Germinal center (tissue), 1 donor: ENCODE data around the gene INHBC.
"Not testable (repeated sequence)": the region's sequence is repeated elsewhere in the genome, so short reads cannot be mapped to it uniquely, and the experiment has no call there.

Experiments used
- DNase-seq: peaks from one replicate; pipeline ENCODE4 v3.0.0; 2012; ENCODE audit warnings: mixed read lengths, low spot score

INHBC gene, protein sequence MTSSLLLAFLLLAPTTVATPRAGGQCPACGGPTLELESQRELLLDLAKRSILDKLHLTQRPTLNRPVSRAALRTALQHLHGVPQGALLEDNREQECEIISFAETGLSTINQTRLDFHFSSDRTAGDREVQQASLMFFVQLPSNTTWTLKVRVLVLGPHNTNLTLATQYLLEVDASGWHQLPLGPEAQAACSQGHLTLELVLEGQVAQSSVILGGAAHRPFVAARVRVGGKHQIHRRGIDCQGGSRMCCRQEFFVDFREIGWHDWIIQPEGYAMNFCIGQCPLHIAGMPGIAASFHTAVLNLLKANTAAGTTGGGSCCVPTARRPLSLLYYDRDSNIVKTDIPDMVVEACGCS

DNA sequence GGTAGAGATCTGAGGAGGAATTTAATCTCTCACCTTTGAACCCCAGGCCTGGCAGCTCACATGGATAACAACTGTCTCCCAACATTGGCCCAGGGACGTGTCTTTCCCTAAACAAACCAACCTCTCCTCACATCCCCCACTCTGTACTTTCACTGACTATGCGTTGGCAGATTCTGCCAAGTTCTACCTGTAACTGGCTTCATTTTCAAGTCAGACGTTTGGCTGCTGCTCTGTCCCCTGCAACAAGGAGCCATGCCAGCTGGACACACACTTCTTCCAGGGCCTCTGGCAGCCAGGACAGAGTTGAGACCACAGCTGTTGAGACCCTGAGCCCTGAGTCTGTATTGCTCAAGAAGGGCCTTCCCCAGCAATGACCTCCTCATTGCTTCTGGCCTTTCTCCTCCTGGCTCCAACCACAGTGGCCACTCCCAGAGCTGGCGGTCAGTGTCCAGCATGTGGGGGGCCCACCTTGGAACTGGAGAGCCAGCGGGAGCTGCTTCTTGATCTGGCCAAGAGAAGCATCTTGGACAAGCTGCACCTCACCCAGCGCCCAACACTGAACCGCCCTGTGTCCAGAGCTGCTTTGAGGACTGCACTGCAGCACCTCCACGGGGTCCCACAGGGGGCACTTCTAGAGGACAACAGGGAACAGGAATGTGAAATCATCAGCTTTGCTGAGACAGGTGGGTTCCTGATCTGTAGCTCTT is at the start of gene INHBC:
Gene INHBC, plus strand, starts transcription at position 268 of the 707 bp plus-strand sequence. Its CDS starts 103 bp downstream, at position 371.
- no peak for DNase-seq

DNA sequence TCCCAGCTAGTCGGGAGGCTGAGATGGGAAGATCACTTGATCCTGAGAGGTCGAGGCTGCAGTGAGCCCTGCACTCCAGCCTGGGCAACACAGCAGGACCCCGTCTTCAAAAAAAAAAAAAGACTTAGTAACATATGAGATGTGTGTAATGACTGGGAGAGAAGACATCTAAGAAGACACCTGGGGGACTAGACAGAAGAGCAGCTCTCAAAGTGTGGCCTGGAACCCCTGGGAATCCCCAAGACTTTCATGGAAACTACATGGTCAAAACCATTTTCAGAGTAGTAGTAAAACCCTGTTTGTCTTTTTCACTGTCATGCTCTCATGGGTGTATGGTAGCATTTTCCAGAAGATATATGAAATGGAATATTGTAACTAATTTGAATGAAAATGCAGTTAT is 49.0 kb upstream of the INHBC start:
- DNase-seq: no peak

DNA sequence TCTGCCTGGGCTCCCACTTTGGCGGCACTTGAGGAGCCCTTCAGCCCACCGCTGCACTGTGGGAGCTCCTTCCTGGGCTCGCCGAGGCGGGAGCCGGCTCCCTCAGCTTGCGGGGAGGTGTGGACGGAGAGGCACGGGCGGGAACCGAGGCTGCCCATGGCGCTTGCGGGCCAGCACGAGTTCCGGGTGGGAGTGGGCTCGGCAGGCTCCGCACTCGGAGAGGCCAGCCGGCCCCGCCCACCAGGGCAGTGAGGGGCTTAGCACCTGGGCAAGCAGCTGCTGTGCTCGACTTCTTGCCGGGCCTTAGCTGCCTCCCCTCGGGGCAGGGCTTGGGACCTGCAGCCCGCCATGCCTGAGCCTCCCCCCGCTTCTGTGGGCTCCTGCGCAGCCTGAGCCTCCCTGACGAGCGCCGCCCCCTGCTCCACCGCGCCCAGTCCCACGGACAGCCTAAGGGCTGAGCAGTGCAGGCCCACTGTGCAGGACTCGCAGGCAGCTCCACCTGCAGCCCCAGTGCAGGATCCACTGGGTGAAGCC is 48.3 kb upstream of the INHBC start:
- DNase-seq: no peak

DNA sequence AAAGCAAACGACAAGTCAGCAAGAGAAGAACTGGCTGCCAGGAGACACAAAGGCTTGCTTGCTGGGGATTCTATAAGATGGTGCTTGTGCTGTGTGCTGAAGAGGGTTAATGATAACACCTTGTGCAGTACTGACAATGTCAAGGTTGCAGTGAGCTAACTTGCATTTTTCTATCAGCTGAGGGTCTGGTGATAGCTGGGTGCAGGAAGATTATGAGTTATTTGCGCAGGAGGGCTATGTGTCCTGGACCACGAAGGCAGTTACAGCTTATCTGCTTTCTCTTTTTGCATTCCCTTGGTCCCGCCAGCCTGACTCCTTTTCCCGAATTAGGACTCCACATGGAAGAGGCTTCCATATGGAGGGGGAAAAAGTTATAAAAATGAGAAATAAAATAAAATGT is 46.2 kb upstream of the INHBC start:
- DNase-seq: no peak

DNA sequence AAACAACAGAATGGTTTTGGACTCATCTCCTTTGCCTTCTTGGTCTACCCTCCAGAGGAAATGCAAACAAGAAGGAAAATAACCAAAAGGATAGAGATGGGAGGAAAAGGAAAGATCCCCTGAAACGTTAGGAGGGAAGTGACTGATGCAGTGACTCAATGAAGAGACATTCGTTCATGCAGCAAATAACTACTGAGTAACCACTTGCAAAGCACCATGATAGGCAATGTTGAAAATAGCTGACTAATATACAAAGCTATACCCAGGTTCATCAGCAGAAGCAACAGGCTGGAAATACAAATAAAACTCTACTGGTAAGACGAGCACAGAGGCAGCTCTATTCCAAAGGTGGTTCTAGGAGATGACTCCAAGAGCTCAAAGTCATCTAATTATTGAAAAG is 45.6 kb upstream of the INHBC start:
- no peak for DNase-seq

DNA sequence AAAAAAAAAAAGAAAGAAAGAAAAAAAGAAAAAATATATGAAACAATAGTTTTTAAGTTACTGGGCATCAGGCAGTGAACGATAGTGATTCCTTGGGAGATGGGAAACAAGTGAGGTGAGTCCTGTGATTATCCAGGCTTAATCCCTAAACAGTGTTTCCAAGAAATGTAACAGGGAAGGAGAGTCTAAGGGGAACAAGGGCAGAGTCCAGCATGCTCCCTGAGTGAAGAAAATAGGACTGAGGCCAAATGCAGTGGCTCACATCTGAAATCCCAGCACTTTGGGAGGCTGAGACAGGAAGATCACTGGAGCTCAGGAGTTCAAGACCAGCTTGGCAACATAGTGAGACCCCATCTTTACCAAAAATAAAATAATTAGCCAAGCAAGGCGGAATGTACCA is 44.4 kb upstream of the INHBC start:
- no peak for DNase-seq

DNA sequence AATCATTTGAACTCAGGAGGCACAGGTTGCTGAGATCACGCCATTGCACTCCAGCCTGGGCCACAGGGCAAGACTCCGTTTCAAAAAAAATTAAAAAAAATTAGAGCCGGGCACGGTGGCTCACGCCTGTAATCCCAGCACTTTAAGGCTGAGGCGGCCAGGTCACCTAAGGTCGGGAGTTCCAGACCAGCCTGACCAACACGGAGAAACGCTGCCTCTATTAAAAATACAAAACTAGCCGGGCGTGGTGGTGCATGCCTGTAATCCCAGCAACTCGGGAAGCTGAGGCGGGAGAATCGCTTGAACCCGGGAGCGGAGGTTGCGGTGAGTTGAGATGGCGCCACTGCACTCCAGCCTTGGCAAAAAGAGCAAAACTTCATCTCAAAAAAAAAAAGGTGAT is 39.5 kb upstream of the INHBC start:
- DNase-seq: no peak

DNA sequence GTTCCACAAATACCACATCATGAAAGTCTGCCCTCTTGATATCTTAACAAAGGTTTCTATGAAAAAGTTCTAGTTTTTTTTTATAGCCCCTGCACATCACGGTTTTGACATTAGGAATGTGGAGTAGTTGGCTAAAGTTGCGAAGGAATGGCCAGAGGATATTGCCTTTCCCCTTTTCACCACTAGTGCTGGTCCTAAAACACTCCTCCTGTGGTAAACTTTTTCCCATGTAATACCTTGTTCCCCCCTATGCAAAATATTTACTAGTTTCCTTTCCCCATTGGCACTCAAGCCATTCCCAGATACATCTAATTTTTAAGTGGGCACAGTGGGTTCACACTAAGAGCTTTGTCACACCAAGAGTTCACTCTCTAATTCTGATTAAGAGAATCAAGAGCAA is 37.1 kb upstream of the INHBC start:
- no peak for DNase-seq

DNA sequence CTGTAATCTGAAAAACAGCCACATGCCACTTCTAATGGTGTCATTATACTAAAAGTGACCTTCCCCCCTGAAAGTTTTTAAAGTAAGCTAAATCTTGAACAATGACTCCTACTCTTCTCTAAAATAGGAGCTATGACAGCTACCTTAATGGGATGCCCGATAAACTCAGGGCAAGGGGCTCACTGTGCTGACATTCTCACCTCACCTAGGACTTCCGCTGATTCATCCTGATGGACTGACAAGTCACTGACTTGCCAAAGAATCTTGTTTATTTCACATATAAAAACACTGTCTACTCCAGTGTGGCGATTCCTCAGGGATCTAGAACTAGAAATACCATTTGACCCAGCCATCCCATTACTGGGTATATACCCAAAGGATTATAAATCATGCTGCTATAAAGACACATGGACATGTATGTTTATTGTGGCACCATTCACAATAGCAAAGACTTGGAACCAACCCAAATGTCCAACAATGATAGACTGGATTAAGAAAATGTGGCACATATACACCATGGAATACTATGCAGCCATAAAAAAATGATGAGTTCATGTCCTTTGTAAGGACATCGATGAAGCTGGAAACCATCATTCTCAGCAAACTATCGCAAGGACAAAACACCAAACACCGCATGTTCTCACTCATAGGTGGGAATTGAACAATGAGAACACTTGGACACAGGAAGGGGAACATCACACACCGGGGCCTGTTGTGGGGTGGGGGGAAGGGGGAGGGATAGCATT is 34.7 kb upstream of the INHBC start:
- DNase-seq: not testable (repeated sequence)

DNA sequence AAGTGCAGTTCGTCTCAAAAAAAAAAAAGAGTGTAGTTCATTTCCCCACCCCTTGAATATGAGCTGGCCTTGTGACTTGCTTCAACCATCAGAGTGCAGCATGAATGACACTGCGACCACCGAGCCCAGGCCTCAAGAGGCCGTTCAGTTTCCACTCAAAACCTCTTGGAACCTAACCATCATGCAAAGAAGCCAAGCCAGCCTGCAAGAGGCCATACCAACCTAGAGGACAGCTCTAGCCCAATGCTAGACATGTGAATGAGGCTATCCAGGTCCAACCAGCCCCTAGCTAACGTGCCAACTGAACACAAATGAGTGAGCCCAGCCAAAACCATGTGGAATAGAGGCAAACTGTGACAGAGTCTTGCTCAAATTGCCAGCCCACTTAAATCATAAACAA is 33.4 kb upstream of the INHBC start:
- DNase-seq: no peak

DNA sequence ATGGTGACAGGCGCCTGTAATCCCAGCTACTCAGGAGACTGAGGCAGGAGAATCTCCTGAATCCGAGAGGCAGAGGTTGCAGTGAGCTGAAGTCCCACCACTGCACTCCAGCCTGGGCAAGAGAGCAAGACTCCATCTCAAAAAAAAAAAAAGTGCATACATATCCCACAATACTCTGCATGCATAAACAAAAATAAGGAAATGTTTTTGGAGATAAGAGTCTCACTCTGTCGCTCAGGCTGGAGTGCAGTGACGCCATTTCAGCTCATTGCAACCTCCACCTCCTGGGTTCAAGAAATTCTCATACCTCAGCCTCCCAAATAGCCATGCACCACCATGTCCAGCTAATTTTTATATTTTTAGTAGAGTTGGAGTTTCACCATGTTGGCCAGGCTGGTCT is 32.4 kb upstream of the INHBC start:
- not testable (repeated sequence) for DNase-seq

DNA sequence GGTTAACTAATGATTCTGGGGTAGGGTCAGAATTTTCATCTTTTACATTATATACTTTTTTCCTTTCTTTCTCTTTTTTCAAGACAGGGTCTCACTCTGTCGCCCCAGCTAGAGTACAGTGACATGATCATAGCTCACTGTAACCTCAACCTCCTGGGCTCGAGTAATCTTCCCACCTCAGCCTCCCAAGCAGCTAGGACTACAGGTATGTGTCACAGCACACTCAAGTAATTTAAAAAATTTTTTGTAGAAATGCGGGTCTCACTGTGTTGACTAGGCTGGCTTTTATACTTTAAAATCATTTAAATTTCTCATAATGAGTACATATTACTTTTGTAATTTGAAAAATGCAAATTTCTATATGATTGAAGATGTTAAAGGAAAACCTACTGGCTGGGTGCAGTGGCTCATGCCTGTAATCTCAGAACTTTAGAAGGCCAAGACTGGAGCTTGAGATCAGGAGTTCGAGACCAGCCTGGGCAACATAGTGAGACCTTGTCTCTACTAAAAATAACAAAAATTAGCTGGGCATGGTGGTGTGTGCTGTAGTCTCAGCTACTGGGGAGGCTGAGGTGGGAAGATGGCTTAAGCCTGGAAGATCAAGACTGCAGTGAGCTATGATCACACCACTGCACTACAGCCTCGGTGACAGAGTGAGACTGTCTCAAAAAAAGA is 29.5 kb upstream of the INHBC start:
- no peak for DNase-seq

DNA sequence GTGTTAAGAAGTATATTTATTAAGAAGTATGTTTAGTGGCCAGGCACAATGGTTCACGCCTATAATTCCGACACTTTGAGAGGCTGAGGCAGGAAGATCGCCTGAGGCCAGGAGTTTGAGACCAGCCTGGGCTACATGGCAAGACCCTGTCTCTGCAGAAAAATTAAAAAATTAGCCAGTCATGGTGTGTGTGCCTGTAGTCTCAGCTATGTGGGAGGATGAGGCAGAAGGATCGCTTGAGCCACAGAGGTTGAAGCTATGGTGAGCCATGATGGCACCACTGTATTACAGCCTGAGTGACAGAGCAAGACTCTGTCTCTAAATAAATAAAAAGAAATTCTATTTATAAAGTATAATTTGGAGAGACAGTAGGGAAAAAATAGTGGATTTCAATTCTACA is 24.1 kb upstream of the INHBC start:
- DNase-seq: no peak

DNA sequence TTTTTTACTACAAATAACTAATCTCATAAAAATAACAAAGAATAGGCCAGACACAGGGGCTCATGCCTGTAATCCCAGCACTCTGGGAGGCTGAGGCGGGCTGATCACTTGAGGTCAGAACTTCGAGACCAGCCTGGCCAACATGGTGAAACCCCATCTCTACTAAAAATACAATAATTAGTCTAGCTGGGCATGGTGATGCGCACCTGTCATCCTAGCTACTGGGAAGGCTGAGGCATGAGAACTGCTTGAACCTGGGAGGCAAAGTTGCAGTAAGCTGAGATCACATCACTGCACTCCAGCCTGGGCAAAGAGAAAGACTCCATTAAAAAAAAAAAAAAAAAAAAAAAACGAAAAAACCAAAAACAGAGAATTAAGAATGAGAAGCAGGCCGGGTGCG is 20.4 kb upstream of the INHBC start:
- not testable (repeated sequence) for DNase-seq

DNA sequence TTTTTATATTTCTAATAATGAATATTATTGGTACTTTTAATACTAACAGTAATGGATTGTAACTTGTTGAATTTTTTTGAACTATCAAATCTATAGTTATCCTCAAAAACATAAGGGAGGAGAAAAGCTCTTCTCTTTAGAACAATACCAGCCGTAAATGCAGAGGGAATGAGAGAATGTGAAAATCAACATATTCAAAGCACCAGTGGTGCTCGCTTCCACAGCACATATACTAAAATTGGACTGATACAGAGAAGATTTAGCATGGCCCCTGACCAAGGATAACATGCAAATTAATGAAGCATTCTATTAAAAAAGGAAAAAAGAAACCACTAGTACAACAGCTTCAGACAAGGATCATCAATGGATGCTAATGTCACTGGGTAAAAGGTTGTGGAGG is 19.5 kb upstream of the INHBC start:
- no peak for DNase-seq

DNA sequence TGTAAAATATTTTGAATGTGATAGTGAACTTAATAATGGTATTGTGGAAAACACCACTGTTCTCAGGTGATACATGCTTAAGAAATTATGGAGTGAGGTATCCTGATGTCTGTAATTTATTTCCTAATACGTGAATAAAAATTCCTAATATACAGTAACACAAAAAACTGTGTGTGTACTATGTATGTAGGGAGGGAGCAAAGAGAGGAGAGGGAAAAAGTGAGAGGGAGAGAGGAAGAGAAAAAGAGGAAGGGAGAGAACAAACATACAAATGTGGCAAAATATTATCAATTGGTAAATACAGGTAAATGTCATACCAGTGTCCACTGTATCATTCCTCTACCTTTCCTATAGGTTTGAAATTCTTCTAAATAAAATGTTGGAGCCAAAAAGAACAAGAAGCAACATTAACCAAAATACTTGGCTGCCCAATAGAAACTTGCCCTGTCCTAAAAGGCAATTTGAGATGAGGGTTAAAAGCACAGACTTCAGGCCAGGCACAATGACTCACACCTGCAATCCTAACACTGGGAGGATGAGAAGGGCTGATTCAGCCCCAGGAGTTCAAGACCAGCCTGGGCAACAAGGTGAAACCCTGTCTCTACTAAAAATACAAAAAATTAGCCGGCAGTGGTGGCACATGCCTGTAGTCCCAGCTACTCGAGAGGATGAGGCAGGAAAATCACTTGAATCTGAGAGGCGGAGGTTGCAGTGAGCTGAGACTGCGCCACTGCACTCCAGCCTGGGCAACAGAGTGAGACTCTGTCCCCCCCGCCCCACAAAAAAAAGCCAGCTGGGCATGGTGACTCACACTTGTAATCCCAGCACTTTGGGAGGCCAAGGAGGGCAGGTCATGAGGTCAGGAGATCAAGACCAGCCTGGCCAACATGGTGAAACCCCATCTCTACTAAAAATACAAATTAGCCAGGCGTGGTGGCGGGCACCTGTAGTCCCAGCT is 18.3 kb upstream of the INHBC start:
- DNase-seq: no peak

DNA sequence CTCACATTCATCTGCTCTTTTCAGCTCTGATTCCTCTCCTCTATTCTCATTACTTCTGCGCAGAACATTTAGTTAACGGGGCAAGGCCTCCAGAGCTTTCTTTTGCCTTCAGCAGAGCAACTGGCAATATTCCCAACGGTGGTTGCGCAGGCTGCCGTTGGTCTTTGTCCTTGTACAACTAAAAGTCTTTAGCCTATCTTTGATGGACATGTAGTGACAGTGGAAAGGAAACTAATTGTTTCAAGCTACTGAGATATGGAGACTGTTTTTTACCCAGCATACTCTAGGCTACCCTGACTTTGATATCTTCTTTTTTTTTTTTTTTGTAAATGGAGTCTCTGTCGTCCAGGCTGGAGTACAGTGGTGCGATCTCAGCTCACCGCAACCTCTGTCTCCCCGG is 16.3 kb upstream of the INHBC start:
- no peak for DNase-seq

DNA sequence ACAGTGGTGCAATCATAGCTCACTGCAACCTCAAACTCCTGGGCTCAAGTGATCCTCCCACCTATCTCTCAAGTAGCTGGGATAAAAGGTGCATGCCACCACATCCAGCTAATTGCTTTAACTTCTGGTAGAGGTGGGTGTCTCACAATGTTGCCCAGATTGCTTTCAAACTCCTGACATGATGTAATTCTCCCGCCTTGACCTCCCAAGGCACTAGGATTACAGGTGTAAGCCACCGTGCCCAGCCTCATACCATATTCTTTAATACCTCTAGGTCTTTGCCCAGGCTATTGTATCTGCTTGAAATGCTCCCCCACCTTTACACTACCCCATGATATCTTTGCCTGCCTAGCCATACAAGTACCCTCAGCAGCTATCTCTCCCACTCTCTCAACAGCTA is 15.1 kb upstream of the INHBC start:
- no peak for DNase-seq

DNA sequence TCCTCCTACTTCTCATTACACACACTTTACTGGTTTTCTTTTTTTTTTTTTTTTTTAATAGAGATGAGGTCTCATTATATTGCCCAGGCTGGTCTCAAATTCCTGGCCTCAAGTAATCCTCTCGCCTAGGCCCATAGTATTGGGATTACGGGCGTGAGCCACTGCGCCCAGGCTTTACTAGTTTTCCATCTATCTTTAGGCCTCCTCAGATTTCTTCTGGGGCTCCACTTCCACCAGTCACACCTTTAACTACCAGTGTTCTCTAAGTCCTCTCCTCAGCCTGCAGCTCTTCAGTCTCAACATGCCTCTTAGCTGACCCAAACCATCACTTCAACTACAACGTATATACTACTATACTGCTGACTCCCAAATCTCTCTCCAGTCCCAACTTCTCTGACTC is 14.1 kb upstream of the INHBC start:
- no peak for DNase-seq

DNA sequence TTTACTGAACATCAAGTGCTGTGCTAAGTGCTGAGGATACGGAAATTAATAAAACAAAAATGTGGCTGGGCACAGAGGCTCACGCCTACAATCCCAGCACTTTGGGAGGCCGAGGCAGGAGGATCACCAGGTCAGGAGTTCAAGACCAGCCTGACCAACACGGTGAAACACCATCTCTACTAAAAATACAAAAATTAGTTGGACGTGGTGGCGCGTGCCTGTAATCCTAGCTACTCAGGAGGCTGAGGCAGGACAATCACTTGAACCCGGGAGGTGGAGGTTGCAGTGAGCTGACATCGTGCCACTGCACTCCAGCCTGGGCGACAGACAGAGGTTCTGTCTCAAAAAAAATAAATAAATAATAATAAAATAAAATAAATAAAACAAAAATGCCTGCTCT is 7.6 kb upstream of the INHBC start:
- not testable (repeated sequence) for DNase-seq

DNA sequence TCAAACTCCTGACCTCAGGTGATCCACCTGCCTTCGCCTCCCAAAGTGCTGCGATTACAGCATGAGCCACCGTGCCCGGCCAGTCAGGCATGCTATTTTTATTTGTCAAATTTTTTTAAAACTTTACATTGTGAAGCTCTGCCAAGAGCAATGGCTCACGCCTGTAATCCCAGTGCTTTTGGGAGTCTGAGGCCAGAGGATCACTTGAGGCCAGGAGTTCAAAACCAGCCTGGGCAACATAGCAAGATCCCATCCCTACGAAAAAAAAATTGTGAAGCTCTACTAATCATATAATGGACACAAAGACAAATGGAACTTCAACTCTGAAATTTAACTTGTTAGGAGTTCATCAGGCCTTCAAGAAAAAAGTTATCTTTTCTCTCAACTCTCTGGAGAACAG is 5.6 kb upstream of the INHBC start:
- DNase-seq: no peak
